ENCODE measurements around the gene KXD1. TPM values are rescaled to one million over a fixed set of nuclear protein-coding genes. Genes with fewer than 3 reads are reported as not detected.

KXD1 gene
- total RNA-seq, 2 experiments from 2014 or later: 86.7 TPM

DNA sequence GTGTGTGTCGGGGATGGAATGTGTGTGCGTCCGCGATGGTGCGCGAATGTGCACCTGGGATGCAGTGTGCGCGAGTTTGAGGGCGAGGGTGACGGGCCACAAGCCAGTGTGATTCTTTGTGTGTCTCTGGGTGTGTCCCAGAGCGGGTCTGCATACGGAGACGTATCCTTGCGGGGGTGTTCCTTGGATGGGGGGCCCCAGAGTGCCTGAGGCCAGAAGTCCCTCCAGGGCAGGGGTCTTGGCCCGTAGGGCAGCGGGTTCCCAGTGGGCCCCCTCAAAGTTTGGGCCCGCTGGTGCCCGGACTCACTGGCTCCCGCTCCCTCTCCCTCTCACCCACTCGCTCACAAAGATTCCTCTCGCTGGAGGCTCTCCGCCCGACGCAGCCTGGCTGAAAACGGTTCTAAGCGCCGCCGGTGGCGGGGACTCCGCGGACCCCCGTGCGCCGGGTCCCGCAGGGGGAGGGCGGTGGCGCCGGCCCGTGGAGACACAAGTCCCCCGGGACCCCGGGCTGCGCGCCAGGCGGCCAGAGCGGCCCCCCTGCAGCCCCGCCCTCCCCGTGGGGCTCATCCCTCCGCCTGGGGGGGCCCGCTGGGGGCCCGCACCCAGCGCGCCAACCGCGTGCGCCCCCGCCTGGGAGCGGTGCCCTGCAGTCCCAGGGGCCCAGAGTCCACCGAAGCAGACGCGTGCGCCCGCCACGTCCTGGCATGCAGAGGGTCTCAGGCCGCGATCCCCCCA, 48.0 kb downstream of the KXD1 start:
- CTCF ChIA-PET: no interaction called here
- peaks cover 9% of the 10 kb centered on the region for H3K4me1 Mint-ChIP-seq (ENCODE audit: low read depth)
- no peak overlapping the region for H3K27ac Mint-ChIP-seq
- no peaks in the 10 kb centered on the region for H3K9me3 Mint-ChIP-seq
- no peaks in the 10 kb centered on the region for H3K36me3 Mint-ChIP-seq (ENCODE audit: low read depth)
- H3K4me3 Mint-ChIP-seq: no peak overlapping the region
- no peak for DNase-seq
- intact Hi-C loops (cut with micrococcal nuclease): no loop called here
- H3K27me3 Mint-ChIP-seq (ENCODE audit: low read depth): peaks cover 63% of the 10 kb centered on the region

DNA sequence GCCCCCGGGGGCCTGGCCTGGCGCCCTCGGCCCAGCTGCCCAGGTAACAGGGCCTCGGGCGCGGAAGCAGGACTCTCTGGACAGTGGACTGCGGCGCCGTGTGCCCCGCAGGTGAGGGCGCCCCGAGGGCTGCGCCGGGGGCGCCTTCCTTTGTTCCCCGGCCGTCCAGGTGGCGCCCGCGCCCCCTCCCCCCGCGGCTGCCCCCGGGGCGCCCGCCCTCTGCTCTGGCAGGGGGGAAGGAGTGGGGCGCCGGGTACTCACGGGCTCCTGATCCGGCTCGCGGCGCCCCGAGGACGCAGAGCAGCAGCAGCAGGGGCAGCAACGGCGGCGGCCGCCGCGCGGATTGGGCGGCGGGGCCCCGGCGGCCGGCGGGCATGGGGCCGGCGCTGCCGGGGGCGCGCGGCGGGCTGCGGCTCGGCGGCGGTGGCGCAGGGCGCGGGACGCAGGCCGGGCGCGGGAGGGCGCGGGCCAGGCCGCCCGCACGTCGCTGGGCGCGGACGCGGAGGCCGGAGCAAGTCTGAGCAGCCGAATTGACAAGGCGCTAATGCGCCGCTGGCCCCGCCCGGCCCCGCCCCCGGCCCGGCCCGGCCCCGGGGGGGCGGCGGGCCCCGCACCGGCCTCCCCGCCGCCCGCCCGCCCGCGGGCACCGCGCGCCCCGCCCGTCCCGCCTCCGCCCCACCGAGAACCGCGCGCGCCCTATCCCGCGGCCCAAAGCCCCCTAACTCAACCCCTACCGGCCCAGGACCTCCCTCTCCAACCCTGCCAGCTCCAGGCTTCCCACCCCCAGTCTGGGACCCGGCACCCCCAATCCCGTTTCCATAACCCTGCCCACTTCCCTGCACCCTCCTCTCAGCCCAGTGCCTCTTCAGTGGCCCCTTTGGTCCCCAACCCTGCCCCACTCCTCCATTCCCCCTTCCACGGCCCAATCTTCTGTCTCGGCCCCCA, 48.9 kb downstream of the KXD1 start, which contains the start of gene CRLF1:
Gene CRLF1, minus strand, starts transcription at position 519 of the 945 bp plus-strand sequence. Its CDS starts 143 bp downstream, at position 376.
- peaks cover 67% of the 10 kb centered on the region for H3K27me3 Mint-ChIP-seq (ENCODE audit: low read depth)
- CTCF ChIA-PET: no interaction called here
- H3K4me3 Mint-ChIP-seq: no peak within 1 kb of the TSS
- H3K4me1 Mint-ChIP-seq (ENCODE audit: low read depth): peaks cover 14% of the 10 kb centered on the region
- intact Hi-C loops (cut with micrococcal nuclease): no loop called here
- H3K27ac Mint-ChIP-seq: no peak within 1 kb of the TSS
- DNase-seq: no peak
- no peaks in the 10 kb centered on the region for H3K36me3 Mint-ChIP-seq (ENCODE audit: low read depth)
- H3K9me3 Mint-ChIP-seq: no peaks in the 10 kb centered on the region

DNA sequence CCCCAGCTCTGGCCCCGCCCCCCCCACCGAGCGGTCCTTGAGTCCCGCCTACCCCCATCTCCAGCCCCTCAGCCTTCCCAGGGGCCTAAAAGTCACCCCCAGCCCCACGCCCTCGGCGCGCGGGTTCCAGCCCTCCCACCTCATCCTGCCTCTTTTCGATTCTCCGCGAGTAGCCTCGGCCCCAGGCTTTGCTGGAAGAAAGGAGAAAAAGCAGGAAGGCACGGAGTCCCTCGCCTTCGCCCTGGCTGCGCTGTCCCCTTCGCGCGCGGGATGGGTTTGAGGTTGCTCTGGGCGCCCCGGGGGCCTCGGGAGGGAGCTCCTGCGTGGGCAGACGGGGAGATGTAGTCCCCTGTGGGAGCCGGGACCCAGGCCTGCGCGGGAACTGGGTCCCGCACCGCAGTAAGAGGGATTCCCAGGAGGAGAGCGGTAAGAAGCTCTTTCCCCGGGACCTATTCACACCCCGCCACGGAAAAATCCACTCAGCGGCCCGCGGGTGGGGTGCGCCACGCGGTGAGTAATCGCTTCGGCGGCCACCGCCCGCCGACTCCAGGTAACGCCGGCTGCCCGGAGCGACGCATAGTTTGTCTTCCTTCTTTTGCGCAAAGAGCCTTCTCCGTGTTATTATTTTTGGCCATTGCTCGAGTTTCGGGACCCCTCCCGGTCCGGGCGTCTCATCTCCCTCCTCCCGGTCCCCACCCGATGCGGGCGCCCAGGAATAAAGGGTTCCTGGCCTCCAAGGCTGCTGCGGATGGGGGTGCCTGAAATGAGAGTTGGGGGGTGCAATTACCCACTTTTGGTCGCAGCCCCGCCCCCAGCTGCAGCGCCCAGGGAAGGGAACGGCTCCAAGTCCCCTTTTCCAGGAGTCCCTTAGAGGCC, 49.8 kb downstream of the KXD1 start:
- Mint-ChIP-seq H3K9me3 (no peaks in the 10 kb centered on the region), H3K27me3 (ENCODE audit: low read depth) (peaks cover 67% of the 10 kb centered on the region), H3K4me1 (ENCODE audit: low read depth) (peaks cover 20% of the 10 kb centered on the region), H3K4me3 (no peak overlapping the region), H3K36me3 (ENCODE audit: low read depth) (no peaks in the 10 kb centered on the region), H3K27ac (no peak overlapping the region)
- CTCF ChIA-PET: no interaction called here
- DNase-seq: no peak
- intact Hi-C loops (cut with micrococcal nuclease): no loop called here

DNA sequence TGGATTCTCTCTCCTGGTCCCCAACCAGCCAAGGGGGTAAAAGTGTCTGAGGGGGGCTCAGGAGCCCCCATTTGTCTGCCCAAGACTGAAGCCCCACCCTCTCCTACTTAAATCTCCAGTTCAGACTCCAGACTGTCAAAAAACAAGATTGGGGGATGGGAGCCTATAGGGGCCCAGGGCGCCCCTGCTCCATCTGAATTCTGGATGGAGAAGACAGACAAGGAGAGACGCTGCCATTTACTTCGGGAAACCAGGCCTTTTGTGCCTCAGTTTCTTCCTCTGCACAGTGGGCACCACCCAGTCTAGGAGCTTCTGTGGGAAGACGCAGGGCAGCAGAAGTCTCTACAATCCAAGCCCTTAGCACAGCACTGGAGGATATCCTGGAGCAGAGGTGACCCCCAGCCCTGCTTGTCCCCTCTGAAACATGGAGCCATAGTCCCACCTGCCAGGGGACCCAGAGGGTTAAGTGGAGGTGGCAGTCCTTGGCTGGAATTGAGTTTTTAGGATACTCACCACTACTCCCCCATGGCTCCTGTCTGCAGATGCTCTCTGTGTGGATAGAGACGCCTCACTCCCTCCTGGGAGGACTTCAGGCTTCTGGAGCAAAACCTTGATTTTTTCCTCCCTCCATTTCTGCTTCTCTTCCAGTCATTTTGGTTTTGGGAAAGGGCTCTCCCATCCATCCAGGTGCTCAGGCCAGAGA, 50.6 kb downstream of the KXD1 start:
- DNase-seq: no peak
- Mint-ChIP-seq H3K36me3 (ENCODE audit: low read depth) (no peaks in the 10 kb centered on the region), H3K27me3 (ENCODE audit: low read depth) (peaks cover 63% of the 10 kb centered on the region), H3K4me3 (no peak overlapping the region), H3K27ac (no peak overlapping the region), H3K4me1 (ENCODE audit: low read depth) (peaks cover 19% of the 10 kb centered on the region), H3K9me3 (no peaks in the 10 kb centered on the region)
- intact Hi-C loops (cut with micrococcal nuclease): no loop called here
- CTCF ChIA-PET: no interaction called here

DNA sequence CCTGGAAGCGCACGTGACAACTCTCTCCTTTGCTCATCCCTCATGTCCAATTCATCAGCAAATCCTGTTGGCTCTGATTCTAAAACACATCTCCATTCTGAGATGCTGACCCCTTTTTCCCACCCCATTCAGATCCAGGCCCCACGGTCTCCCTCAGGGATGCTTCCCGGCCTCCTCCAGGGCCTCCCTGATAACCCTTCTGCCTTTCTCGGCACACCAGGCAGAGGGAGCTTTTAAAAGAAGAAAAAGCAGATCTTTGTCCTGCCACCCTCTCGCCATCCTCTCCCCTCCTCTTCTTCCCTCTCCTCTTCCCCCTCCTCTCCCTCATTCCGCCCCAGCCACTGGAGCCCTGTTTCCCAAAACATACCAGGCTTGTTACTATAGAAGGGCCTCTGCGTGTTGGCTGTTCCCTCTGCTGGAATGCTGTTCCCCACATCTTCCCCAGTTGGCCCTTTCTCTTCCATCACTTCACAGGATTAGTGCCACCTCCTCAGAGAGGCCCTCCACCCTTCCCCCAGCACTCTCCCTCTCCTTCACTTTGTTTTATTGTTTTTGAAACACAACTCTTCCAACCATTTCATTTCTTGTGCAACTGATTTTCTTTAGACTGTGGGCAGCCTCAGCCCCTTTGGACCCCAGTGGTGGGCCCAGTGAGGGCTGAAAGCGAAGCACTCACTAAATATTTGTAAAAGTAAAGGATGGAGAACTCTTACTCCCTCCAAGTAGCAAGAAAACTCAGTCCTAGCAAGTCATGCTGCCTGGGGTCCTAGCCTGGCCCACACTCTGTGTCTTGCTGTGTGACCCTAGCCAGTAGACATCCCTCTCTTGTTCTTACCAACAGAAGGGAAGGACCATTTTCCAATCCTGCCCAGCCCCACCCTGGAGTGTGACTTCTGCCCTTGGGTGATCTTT, 51.4 kb downstream of the KXD1 start:
- Mint-ChIP-seq H3K9me3 (no peaks in the 10 kb centered on the region), H3K27me3 (ENCODE audit: low read depth) (peaks cover 65% of the 10 kb centered on the region), H3K4me1 (ENCODE audit: low read depth) (peaks cover 22% of the 10 kb centered on the region), H3K36me3 (ENCODE audit: low read depth) (no peaks in the 10 kb centered on the region), H3K27ac (no peak overlapping the region), H3K4me3 (no peak overlapping the region)
- no peak for DNase-seq
- CTCF ChIA-PET: no interaction called here
- intact Hi-C loops (cut with micrococcal nuclease): no loop called here

DNA sequence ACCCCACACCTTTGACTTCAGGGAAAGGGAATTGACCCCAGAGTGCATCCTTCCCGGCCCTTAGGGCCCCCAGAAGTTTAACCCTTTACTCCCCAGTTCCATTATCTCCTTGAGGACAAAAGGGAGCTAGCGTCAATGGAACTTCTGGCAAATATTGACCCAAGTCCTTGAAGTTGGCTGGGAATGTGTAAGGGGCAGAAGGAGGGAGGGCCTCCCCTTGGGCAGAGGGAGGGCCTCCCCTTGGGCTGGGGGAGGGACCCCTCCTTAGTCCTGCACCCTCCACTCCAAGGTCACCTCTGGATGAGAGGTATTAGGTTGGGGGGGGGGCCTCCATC, 52.0 kb downstream of the KXD1 start:
- Mint-ChIP-seq H3K27ac (no peak overlapping the region), H3K36me3 (ENCODE audit: low read depth) (no peaks in the 10 kb centered on the region), H3K4me3 (no peak overlapping the region), H3K4me1 (ENCODE audit: low read depth) (peaks cover 22% of the 10 kb centered on the region), H3K9me3 (no peaks in the 10 kb centered on the region), H3K27me3 (ENCODE audit: low read depth) (peaks cover 70% of the 10 kb centered on the region)
- DNase-seq: no peak
- CTCF ChIA-PET: no interaction called here
- intact Hi-C loops (cut with micrococcal nuclease): loop anchor here (10.0 kb wide), 1 partner anchor 175 kb away; no protein-coding TSS in a partner anchor

DNA sequence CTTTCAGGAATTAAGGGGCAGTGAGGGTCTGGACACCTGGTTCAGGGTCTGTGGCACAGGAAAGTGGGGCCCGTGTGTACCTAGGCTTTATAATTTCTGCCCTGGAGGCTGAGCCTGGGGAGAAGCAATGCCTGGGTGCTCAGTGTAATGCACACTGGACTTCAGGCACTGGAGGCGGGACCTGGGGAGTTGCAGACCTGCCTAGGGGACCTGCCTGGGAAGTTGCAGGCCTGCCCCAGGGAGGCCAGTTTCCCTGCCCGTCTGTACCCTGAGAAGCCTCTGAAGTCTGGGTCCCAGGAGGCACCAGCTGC, 52.5 kb downstream of the KXD1 start:
- Mint-ChIP-seq H3K4me3 (no peak overlapping the region), H3K4me1 (ENCODE audit: low read depth) (peaks cover 22% of the 10 kb centered on the region), H3K36me3 (ENCODE audit: low read depth) (no peaks in the 10 kb centered on the region), H3K27ac (no peak overlapping the region), H3K27me3 (ENCODE audit: low read depth) (peaks cover 69% of the 10 kb centered on the region), H3K9me3 (no peaks in the 10 kb centered on the region)
- CTCF ChIA-PET: no interaction called here
- no peak for DNase-seq
- intact Hi-C loops (cut with micrococcal nuclease): loop anchor here (10.0 kb wide), 1 partner anchor 175 kb away; no protein-coding TSS in a partner anchor

DNA sequence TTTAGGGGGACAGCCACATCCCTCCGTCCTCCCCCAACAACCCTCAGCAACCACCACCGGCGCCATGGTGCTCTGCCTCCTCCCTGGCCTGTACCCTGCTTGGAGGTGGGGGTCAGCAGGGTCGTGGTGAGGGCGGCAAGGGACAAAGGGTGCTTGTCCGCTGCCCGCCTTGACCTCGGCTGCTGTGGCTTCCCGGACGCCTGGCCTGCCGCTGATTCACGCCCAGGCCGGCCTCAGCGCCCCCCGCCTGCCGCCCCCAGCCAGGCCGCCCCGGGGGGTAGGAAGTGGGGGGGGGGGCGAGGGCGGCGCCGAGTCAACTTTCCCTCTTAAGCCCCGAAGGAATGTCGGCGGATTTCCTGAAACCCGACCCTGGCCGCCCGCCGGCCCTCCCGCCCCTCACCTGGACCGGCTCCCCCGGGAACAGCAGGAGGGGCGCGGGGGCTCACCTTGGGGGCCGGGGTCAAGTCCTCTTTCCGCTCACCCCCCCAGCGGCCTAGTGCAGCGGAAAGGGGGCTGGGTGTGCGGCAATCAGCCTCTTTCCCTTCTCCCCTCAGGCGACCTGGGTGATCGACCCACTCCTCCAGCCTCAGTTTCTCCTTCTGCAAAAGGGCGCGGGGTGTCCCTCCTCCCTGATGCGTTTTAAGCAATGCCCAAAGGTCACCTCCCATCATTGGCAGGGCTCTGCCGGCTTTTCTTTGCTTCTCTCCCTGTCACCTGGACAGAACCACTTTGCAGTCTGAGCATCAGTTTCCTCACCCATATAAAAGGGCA, 53.1 kb downstream of the KXD1 start:
- H3K4me3 Mint-ChIP-seq: no peak overlapping the region
- peaks cover 65% of the 10 kb centered on the region for H3K27me3 Mint-ChIP-seq (ENCODE audit: low read depth)
- H3K9me3 Mint-ChIP-seq: no peaks in the 10 kb centered on the region
- H3K36me3 Mint-ChIP-seq (ENCODE audit: low read depth): no peaks in the 10 kb centered on the region
- peaks cover 17% of the 10 kb centered on the region for H3K4me1 Mint-ChIP-seq (ENCODE audit: low read depth)
- no peak for DNase-seq
- CTCF ChIA-PET: no interaction called here
- intact Hi-C loops (cut with micrococcal nuclease): loop anchor here (10.0 kb wide), 1 partner anchor 174 kb away; no protein-coding TSS in a partner anchor
- no peak overlapping the region for H3K27ac Mint-ChIP-seq

DNA sequence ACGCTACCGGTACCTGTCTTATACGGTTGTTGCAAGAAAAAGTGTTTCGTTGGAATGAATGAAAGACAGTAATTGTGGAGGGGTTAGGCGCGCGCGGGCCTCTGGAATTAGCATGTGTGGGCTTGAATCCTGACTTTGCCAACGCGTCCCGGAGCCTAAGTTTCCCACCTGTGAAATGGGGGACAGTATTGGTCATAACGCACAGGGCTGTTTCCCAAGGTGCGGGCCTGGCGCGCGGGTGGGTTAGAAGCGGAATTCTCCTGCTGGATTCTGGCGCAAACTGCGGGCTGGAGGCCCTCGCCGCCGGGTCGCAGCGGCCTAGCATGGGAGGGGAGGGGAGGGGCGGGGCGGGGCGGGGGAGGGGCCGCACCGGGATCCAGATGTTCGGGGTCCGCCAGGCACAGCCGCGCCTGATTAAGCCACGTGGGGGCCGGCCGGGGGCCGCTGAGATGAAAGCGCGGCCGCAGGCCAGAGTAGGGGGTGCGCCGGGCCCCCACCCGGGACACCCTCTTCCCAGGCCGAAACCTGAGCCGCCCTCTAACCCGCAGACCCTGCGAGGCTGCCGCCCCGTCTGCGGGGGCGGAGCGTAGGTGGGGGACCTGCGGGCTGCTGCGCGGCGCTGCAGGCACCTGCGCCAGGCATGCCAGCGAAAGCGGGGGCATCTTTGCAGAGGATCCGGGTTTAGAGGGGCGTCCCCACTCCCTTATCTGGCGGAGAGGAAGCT, 53.8 kb downstream of the KXD1 start:
- H3K27me3 Mint-ChIP-seq (ENCODE audit: low read depth): peaks cover 65% of the 10 kb centered on the region
- H3K36me3 Mint-ChIP-seq (ENCODE audit: low read depth): no peaks in the 10 kb centered on the region
- no peak overlapping the region for H3K27ac Mint-ChIP-seq
- no peak for DNase-seq
- H3K4me1 Mint-ChIP-seq (ENCODE audit: low read depth): peaks cover 17% of the 10 kb centered on the region
- no peak overlapping the region for H3K4me3 Mint-ChIP-seq
- intact Hi-C loops (cut with micrococcal nuclease): loop anchor here (10.0 kb wide), 1 partner anchor 173 kb away; no protein-coding TSS in a partner anchor
- H3K9me3 Mint-ChIP-seq: no peaks in the 10 kb centered on the region
- CTCF ChIA-PET: no interaction called here
